Activated CD4-positive, CD25-positive, alpha-beta regulatory T cell treated with anti-CD3 and anti-CD28 coated beads, Interleukin-2, amount 50 U/mL, for 72 hours (primary cell): ENCODE results near the gene FBXL13.
"Not testable (repeated sequence)": the region's sequence is repeated elsewhere in the genome, so short reads cannot be mapped to it uniquely, and the experiment has no call there.

ENCODE experiments used
- DNase-seq: peaks from one replicate; pipeline ENCODE4 v3.0.0; 2021

Gene FBXL13

DNA sequence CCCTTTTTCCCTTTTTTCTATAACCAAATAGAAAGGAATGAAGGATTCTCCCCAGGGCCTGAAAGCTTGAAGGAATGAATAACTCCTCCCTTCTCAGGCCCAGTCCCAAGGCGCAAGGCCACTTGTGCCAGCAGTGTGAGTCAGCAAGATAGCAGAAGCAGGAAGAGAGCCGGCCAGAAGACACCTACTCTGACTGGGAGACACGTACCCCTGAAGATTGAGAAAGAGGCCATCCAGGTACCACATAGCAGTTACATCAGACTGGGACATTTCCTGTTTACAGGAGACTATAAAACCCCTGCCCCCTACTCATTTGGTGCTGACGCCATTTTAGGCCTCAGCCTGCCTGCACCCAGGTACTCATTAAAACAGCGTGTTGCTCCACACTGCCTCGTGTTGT is 96.3 kb downstream of the FBXL13 start:
- no peak for DNase-seq

DNA sequence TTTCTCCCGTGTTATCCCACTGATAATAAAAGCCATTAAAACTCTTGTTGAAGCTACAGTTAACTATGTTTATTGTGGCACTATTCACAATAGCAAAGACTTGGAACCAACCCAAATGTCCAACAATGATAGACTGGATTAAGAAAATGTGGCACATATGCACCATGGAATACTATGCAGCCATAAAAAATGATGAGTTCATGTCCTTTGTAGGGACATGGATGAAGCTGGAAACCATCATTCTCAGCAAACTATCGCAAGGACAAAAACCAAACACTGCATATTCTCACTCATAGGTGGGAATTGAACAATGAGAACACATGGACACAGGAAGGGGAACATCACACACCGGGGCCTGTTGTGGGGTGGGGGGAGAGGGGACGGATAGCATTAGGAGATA is 97.0 kb downstream of the FBXL13 start:
- DNase-seq: not testable (repeated sequence)

DNA sequence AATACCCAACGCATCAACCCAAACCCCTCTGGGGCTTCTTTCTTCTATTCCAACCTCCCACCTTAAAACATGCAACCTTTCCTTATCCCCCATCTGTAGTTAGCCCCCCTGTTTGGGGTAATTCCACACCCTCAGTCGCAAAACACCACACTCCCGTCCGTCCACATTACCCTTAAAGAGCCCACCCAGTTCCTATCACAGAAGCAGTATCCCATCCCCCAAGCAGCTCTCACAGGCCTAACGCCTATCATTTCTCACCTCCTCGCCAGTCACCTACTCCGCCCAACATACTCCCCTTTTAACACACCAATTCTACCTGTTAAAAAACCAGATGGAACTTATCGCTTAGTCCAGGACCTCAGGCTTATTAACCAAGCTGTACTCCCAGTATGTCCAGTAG is 98.1 kb downstream of the FBXL13 start:
- no peak for DNase-seq

DNA sequence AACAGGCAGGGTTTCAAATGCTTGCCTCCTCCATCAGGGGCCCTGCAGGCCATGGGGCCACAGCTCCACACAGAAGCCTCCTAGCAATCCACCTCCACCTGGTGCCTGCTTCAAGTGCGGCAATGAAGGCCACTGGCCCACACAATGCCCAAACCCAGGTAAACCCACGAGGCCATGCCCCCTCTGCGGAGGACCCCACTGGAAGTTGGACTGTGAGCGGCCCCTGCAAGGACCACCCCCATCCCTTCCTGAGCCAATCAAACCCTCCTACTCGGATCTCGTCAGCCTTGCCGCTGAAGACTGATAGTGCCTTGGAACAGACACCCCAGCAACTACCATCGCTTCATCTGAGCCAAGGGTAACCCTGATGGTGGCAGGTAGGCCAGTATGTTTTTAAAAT is 98.7 kb downstream of the FBXL13 start:
- no peak for DNase-seq

DNA sequence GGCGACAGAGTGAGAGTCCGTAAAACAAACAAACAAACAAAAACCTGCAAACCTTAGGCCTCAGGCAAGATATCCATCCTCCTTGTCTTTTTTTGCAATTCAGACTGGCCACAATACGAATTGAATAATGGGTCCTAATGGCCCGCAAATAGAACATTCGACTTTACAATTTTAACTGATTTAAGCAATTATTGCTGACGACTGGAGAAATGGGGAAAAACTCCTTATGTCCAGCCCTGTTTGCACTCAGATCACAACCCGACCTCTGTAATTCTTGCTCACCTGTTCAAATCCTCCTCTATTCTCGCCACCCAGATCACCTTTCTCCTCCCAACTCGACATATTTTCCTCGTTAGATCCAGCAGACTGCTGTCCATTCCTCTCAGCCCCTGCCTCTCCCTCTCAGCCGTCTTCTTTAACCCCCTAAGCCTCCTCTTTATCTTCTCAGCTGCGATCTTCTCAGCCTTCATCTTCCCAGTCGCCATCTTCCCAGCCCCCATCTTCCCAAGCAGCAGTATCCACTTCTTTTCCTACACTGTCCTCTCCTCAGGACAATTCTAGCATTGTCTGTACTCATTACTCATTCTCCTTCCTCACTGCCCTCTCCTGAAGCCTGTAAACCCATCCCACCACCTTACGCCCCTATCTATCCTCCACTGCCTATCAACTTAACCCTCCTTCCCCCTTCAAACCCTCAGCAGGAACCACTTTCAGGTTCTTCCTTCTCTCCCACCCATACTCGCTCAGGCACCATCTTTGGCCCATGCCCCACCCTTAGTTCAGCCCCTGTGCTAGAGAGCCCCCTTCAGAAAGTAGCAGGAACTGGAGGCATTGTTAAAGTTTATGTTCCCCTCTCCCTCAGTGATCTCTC is 100.0 kb downstream of the FBXL13 start:
- DNase-seq: no peak

DNA sequence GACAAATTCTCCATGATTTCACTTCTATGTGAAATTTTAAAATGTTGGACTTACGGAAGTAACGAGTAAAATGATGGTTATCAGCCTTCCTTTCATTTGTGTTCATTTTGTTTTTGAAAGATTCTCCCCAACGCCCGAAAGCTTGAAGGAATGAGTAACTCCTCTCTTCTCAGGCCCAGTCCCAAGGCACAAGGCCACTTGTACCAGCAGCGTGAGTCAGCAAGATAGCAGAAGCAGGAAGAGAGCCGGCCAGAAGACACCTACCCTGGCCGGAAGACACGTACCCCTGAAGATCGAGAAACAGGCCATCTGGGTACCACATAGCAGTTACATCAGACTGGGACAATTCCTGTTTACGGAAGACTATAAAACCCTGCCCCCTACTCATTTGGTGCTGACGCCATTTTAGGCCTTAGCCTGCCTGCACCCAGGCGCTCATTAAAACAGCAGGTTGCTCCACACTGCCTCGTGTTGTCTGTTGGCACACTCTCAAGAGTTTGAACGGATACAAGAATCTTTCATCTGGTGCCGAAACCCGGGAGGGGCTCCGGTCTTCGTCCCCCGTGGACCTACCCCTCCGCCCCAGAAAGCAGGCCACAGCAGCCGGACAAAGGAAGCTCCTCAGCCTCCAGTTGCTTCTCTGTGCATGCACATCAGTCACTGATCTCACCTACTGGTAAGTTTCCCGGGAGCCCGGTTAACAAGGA is 101.3 kb downstream of the FBXL13 start:
- DNase-seq: no peak

DNA sequence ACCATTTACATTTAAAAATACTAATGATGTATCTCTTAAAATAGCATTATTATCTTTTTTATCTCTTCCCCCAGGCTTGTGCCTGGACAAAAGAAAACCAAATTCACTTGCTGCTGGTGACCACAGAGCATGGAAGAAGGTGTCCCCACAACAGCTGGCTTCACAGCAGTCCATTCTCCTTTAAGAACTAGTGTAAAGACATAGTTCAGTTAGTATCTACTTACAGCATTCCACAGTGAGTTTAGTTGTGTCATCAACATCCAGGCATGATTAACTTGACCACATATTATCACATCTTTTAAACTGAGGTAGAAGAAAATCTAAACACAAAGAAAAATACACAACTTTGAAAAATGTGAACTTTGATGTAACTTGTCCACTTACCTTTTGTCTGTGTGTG is 106.8 kb downstream of the FBXL13 start:
- DNase-seq: no peak

DNA sequence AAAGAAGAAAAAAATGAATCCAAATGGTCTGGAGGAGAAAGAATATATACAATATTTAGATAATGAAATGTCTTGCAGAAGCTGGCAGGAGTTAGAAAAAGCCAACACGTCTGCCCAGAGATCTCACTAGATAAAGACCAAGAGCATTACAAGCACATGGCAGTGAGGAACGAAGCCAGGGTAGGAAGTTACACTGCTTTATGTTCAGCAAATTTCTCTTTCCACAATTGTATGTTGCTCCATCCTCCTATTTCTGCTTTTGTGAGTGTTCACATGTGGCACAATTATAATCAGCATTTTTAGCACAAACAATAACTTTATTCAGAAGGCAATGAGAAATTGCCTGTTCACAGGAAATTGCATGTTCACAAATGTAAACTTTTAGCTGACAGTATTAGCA is 108.1 kb downstream of the FBXL13 start:
- no peak for DNase-seq

DNA sequence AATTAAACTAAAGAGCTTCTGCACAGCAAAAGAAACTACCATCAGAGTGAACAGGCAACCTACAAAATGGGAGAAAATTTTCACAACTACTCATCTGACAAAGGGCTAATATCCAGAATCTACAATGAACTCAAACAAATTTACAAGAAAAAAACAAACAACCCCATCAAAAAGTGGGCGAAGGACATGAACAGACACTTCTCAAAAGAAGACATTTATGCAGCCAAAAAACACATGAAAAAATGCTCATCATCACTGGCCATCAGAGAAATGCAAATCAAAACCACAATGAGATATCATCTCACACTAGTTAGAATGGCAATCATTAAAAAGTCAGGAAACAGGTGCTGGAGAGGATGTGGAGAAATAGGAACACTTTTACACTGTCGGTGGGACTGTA is 112.6 kb downstream of the FBXL13 start:
- not testable (repeated sequence) for DNase-seq

DNA sequence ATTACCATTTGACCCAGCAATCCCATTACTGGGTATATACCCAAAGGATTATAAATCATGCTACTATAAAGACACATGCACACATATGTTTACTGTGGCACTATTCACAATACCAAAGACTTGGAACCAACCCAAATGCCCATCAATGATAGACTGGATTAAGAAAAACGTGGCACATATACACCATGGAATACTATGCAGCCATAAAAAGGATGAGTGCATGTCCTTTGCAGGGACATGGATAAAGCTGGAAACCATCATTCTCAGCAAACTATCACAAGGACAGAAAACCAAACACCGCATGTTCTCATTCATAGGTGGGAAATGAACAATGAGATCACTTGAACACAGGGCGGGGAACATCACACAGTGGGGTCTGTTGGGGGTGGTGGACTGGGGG is 116.6 kb downstream of the FBXL13 start:
- DNase-seq: not testable (repeated sequence)

DNA sequence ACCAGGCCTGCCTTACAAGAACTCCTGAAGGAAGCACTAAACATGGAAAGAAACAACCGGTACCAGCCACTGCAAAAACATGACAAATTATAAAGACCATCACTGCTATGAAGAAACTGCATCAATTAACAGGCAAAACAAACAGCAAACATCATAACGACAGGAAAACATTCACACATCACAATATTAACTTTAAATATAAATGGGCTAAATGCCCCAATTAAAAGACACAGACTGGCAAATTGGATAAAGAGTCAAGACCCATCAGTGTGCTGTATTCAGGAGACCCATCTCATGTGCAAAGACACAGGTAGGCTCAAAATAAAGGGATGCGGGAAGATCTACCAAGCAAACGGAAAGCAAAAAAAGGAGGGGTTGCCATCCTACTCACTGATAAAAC is 120.2 kb downstream of the FBXL13 start:
- DNase-seq: not testable (repeated sequence)

DNA sequence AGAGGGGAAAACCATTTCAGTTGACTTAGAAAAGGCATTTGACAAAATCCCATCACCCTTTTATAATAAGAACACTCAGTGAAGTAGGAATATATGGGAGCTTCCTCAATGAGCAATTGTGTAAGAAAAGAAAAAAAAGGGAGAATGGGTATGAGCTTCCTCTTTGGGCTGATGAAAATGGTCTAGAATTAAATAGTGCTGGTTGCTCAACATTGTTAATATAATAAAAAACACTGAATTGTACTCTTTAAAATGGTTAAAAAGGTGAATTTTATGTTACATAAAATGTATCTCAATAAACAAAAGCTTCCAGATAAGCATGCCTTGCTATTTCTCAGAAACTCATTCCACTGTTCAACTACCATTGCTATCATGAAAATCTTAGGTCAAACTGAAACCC is 121.2 kb downstream of the FBXL13 start:
- no peak for DNase-seq

DNA sequence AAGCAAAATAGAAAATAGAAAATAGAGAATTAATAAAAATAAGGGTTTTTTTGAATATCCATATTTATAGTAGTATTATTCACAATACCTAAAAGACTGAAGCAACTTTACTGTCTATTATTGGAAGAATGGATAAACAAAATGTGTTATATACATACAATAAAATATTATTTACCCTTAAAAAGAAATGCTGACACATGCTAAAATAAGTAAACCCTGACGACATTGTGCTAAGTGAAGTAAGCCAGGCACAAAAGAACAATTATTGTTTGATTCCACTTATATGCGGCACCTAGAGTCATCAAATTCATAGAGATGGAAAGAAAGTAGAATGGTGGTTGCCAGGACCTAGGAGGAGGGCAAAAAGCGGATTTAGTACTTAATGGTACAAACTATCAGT is 122.8 kb downstream of the FBXL13 start:
- DNase-seq: no peak

DNA sequence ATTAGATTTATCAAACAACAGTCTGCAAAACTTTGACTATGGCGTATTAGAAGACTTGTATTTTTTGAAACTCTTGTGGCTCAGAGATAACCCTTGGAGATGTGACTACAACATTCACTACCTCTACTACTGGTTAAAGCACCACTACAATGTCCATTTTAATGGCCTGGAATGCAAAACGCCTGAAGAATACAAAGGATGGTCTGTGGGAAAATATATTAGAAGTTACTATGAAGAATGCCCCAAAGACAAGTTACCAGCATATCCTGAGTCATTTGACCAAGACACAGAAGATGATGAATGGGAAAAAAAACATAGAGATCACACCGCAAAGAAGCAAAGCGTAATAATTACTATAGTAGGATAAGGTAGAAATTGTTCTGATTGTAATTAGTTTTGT is 130.4 kb downstream of the FBXL13 start:
- DNase-seq: no peak

DNA sequence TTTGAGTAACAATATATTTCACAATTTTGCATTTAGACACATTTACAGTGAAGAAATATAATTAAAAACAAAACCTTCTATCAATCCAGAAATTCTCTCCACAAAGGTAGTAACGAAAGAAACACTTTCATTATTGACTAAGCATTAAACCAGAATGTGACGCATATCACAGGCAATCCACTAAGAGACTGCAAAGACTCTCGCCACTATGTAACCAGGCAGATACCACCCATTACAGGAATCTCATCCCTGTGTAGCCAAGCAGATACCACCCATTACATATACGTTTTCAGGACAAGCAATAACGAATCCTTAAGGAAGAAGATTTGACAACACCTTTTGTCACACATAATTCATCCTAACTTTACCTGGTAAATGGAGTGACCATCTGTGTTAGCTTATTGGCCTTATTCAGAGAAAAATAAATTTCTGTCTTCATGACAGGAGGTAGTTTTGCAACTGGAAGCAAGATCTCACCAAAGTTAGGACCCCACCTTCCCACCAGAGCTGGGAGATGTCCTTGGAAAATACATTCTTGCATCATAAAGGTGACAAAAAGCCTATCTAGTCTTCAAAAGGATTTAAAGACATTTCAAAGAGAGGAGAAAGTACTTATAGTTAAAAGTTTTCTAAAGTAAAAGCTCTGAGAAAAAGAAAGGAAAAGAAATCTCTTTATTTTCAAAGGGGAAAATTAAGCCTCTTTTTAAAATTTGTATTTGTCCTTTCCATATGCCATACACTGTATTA is 131.0 kb downstream of the FBXL13 start:
- DNase-seq: no peak

DNA sequence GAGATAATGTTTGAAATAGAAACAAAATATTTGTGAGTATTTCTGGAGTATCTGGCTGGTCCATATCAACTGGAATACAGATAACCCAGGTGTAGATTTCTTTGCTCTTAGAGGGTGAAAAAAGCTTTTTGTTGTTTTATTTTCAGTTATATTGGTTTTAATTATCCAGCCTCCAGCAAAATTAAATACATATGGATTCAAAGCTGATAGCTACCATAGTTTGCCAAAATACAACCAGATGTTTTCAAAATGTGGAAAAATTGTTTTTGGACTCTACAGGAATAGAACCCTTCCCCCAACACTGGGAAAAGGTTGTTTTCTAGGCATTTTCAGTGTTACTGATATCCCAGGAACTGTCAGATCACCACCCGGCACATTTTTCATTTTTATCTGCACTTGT is 131.7 kb downstream of the FBXL13 start:
- DNase-seq: no peak

DNA sequence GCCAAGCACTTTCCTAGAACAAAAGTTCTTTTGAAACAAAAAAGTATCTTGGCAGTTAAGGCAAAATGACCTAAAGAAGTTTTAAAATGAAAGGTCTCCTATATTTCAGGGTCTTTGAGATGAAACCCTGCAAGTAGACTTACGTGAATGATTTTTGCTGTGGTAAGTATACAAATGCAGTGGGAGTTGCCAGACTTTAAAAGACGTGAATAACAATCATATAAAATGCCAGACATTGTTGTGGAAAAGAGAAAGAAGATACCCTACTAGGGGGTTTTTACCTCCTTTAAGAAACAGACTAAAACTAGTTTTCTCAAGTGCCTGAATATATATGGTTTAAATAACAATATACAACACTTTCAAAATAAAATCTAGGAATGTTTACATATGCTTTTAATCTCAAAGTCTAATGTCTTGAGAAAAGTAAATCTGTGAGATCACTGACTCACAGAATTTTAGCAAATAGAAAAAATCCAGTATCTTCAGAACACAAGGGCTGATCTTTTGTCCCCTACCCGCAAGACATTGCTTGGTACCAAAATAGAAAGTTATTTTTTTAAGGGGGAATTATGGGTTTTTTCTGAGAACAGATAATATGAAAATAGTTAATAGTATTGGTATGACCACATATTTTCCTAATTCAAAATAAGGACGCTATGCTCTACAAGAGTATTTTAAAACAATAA is 132.3 kb downstream of the FBXL13 start:
- DNase-seq: no peak

DNA sequence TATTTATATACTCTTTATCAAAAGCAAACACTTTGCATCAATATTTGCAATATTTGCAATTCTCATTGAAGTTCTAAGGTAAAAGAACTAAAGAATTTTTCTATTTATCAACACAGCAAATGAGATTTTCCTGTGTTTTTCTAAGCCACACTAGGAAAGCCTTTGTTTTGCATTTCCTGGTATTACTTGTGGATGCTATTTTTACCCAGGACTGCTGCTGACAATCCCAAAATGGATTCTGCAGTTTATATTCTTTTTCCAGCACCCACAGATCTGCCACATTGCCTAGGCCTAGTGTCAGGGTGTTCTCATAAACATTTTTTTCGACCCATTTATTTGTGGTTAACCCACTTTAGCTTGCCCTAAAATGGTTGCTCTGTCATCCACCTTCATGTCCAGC is 135.9 kb downstream of the FBXL13 start:
- DNase-seq: no peak

DNA sequence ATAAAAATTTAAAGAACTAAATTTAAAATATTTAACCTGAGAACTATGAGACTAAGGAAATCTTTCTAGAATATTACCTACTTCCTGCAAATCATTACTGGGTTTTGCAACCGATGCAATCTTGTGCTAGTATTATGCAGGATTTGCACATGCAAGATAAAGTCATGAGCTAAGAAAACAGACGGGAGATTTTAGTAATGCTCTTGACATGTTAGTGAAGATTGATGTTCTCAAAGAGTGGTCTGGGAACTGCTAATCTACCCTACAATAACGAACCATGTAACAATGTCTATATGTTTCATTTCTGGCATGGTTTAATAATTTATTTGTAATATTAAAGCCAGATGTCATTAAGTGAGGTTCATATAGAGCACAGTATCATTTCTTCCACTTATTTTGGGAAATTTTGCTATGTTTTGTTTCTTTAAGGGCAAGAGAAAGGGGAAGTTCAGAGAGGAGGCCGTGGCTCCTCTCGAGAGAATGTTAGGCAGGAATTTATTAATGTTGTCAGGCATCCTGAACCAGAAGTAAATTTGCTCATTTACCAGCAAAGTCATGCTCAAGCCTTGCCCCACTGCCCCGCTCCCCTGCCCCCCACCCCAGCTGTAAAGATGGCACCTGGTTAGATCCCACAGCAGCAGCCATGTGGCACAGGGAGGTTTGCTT is 139.0 kb downstream of the FBXL13 start:
- no peak for DNase-seq

DNA sequence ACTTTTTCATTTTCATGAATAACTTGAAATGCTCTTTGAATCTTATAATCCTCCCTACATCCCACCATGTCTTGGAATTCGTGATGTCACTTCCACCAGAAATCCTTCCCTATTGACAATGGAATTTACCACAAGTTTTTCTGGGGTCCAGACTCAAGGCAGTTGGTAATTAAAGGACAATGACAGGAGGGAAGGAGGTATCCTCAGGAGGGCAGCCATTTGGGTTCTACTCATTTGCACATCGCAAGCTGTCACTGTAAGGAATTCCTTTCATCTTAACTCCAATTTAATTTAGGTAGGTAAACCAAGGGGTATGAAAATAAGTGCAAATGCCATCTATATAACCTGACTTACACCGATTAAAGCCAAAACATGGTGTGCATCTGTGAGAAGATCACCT is 139.9 kb downstream of the FBXL13 start:
- DNase-seq: no peak

DNA sequence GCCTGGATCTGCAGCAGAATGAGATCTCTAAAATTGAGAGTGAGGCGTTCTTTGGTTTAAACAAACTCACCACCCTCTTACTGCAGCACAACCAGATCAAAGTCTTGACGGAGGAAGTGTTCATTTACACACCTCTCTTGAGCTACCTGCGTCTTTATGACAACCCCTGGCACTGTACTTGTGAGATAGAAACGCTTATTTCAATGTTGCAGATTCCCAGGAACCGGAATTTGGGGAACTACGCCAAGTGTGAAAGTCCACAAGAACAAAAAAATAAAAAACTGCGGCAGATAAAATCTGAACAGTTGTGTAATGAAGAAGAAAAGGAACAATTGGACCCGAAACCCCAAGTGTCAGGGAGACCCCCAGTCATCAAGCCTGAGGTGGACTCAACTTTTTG is 140.4 kb downstream of the FBXL13 start:
- no peak for DNase-seq

DNA sequence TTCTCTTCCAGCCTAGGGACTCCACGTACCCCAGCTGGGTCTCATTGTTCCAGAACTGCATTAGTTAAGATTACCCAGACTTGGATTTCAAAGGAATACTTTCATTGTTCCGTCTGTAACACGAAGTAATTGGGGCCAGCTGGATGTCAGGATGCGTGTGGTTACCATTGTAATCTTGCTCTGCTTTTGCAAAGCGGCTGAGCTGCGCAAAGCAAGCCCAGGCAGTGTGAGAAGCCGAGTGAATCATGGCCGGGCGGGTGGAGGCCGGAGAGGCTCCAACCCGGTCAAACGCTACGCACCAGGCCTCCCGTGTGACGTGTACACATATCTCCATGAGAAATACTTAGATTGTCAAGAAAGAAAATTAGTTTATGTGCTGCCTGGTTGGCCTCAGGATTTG is 140.8 kb downstream of the FBXL13 start:
- no peak for DNase-seq

DNA sequence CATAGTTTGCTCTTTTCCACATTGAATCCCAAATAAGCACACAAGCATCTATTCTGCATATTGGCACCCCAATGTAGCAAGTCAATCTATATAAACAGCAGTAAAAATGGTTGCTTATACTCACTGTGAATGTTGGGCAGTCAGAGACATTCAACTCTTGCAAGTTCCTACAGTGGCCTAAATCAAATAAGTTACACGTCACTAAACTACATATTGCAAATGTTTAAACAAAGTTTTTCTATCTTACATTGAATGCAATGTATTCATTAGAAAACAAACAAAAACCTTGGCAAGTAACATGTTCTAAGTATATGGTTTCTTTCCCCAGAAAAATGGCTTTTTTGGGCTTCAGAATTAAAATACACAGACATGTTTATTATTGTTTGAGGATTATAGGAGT is 142.8 kb downstream of the FBXL13 start:
- no peak for DNase-seq
